HepG2 (cell line): ENCODE measurements around the gene CASS4. TPM values are rescaled to one million over a fixed set of nuclear protein-coding genes. Genes with fewer than 3 reads are reported as not detected.

Experiments used
- ATAC-seq: fragments of 200-7000 bp; cut with Tn5 transposase; 3 replicates; pipeline ENCODE4 v1.9.1; 2020; ENCODE audit warnings: mild to moderate bottlenecking, moderate library complexity
- BruUV-seq: library from RNA; stranded (reverse); fragments of 400-500 nt; replicated peaks from 2 replicates; lab custom pipeline; 2021; lab: Mats Ljungman, UMichigan
- CTCF ChIA-PET: fragments of 300-600 bp; formaldehyde crosslinking; extraction: SDS; loops from one replicate; lab custom pipeline; 2021; ENCODE audit warnings: low total read pairs, inconsistent platforms, low intra/inter-chr PET ratio; lab: Yijun Ruan, JAX
- POLR2A ChIA-PET: fragments of 350-600 bp; sonication (Branson Sonifier 250); formaldehyde crosslinking; loops from one replicate; lab custom pipeline; 2020; ENCODE audit warnings: antibody characterized with exemption, inconsistent platforms; lab: Yijun Ruan, JAX
- DNase-seq: peaks from one replicate; pipeline ENCODE4 v3.0.0-alpha.2; 2015; ENCODE audit warnings: low spot score
- FAIRE-seq: peaks from 3 replicates; lab custom pipeline; 2011; peaks lifted over from hg19 to GRCh38; lab: Jason Lieb, UNC
- H2AFZ ChIP-seq: one replicate; pipeline ENCODE4 v1.6.1; 2011; ENCODE audit warnings: low read length, inconsistent platforms
- H3K27ac ChIP-seq: fragments of 300-600 bp; 3 replicates; pipeline ENCODE4 v1.8.0; 2011; ENCODE audit warnings: mixed run types, mild to moderate bottlenecking, mixed read lengths, low read length, inconsistent platforms; ENCODE audit not compliant: insufficient read depth; ENCODE audit errors: extremely low read length
- H3K27me3 ChIP-seq, 2 experiments: fragments of 200-600 bp in 1 of 2; 2 replicates in 1 of 2; 3 replicates in 1 of 2; pipeline versions ENCODE4 v1.6.0 to v1.8.0; 2011; ENCODE audit warnings: low read length in 2 of 2, mild to moderate bottlenecking in 2 of 2, moderate library complexity in 2 of 2, inconsistent platforms in 1 of 2; ENCODE audit not compliant: insufficient read depth in 2 of 2, control insufficient read depth in 1 of 2
- H3K36me3 ChIP-seq, 2 experiments: fragments of 200-600 bp in 1 of 2; replicated peaks in 1 of 2; 2 replicates in 1 of 2; 3 replicates in 1 of 2; pipeline versions ENCODE4 v1.5.1 to v1.8.0; 2011; ENCODE audit warnings: low read length in 2 of 2, inconsistent platforms in 1 of 2; ENCODE audit not compliant: insufficient read depth in 2 of 2, control insufficient read depth in 1 of 2
- H3K4me1 ChIP-seq: 2 replicates; pipeline ENCODE4 v1.5.1; 2012; ENCODE audit warnings: low read length, inconsistent platforms; ENCODE audit not compliant: insufficient read depth
- H3K4me2 ChIP-seq: 2 replicates; pipeline ENCODE4 v1.6.0; 2011; ENCODE audit warnings: low read depth, low read length, inconsistent platforms
- H3K4me3 ChIP-seq, 3 experiments: fragments of 200-600 bp in 1 of 3; sonication (generic), shearing (Covaris generic) in 1 of 3; replicated peaks in 1 of 3; 2 replicates each; pipeline ENCODE4 v1.5.1; 2011 to 2016; ENCODE audit warnings: low read length in 3 of 3, inconsistent platforms in 2 of 3, low read depth in 2 of 3, mild to moderate bottlenecking in 2 of 3, control low read depth in 1 of 3, mixed read lengths in 1 of 3; ENCODE audit not compliant: insufficient read depth in 1 of 3
- H3K79me2 ChIP-seq: one replicate; pipeline ENCODE4 v1.6.1; 2011; ENCODE audit warnings: low read length, inconsistent platforms; ENCODE audit not compliant: insufficient read depth
- H3K9ac ChIP-seq: 2 replicates; pipeline ENCODE4 v1.6.0; 2011; ENCODE audit warnings: mild to moderate bottlenecking, low read depth, low read length, inconsistent platforms; ENCODE audit not compliant: insufficient read depth
- H3K9me3 ChIP-seq: 2 replicates; pipeline ENCODE4 v1.5.1; 2012; ENCODE audit warnings: mild to moderate bottlenecking, low read length
- H4K20me1 ChIP-seq: 2 replicates; pipeline ENCODE4 v1.6.0; 2011; ENCODE audit warnings: inconsistent platforms, mild to moderate bottlenecking, low read length, moderate library complexity; ENCODE audit not compliant: insufficient read depth
- DNMT3B ChIP-seq: conservative IDR thresholded peaks from 2 replicates; pipeline ENCODE4 v1.6.1; 2016; ENCODE audit warnings: missing biosample characterization, control low read depth
- EEA1 ChIP-seq: sonication (generic); formaldehyde crosslinking; IDR thresholded peaks from 2 replicates; pipeline ENCODE4 v1.5.1; 2020; ENCODE audit warnings: mild to moderate bottlenecking, missing genetic modification reagents, borderline replicate concordance
- ELF3 ChIP-seq: IDR thresholded peaks from 2 replicates; pipeline ENCODE4 v1.6.1; 2016; ENCODE audit warnings: missing genetic modification reagents, missing compliant biosample characterization
- ERF ChIP-seq: IDR thresholded peaks from 2 replicates; pipeline ENCODE4 v1.6.1; 2018; ENCODE audit warnings: missing biosample characterization, missing genetic modification reagents
- FIP1L1 ChIP-seq: fragments of 200-400 bp; formaldehyde crosslinking; IDR thresholded peaks from 2 replicates; pipeline ENCODE4 v1.6.1; 2018; ENCODE audit warnings: low read depth, mild to moderate bottlenecking, low read length, moderate library complexity, borderline replicate concordance; ENCODE audit not compliant: insufficient read depth
- FOXP1 ChIP-seq, 2 experiments: fragments of 450-650 bp in 1 of 2; IDR thresholded peaks; 2 replicates each; pipeline ENCODE4 v1.6.1; 2017 to 2018; ENCODE audit warnings: antibody characterized with exemption in 1 of 2
- JUN ChIP-seq: sonication (generic); formaldehyde crosslinking; IDR thresholded peaks from 2 replicates; pipeline ENCODE4 v1.4.0; 2020; ENCODE audit warnings: mild to moderate bottlenecking, missing genetic modification reagents
- KLF11 ChIP-seq: IDR thresholded peaks from 2 replicates; pipeline ENCODE4 v1.6.1; 2016; ENCODE audit warnings: missing compliant biosample characterization
- KLF12 ChIP-seq: sonication (generic); formaldehyde crosslinking; IDR thresholded peaks from 2 replicates; pipeline ENCODE4 v1.4.0; 2020; ENCODE audit warnings: missing genetic modification reagents, borderline replicate concordance
- MYNN ChIP-seq: sonication (generic); formaldehyde crosslinking; IDR thresholded peaks from 2 replicates; pipeline ENCODE4 v1.4.0; 2020; ENCODE audit warnings: mild to moderate bottlenecking, low read depth, missing genetic modification reagents
- SETDB1 ChIP-seq: sonication (generic); formaldehyde crosslinking; IDR thresholded peaks from 2 replicates; pipeline ENCODE4 v1.5.1; 2020; ENCODE audit warnings: missing genetic modification reagents, mild to moderate bottlenecking, borderline replicate concordance
- ZBTB21 ChIP-seq: sonication (generic); formaldehyde crosslinking; IDR thresholded peaks from 2 replicates; pipeline ENCODE4 v1.4.0; 2020; ENCODE audit warnings: missing genetic modification reagents
- ZNF549 ChIP-seq: sonication (generic); formaldehyde crosslinking; IDR thresholded peaks from 2 replicates; pipeline ENCODE4 v1.5.0; 2020; ENCODE audit warnings: missing genetic modification reagents
- ZNF672 ChIP-seq: sonication (generic); formaldehyde crosslinking; IDR thresholded peaks from 2 replicates; pipeline ENCODE4 v1.8.1; 2022; ENCODE audit warnings: missing genetic modification reagents
- ZNF709 ChIP-seq: sonication (generic); formaldehyde crosslinking; IDR thresholded peaks from 2 replicates; pipeline ENCODE4 v1.5.0; 2020; ENCODE audit warnings: mild to moderate bottlenecking, missing genetic modification reagents
- ZNF747 ChIP-seq: sonication (generic); formaldehyde crosslinking; IDR thresholded peaks from 2 replicates; pipeline ENCODE4 v1.8.1; 2023; ENCODE audit warnings: missing genetic modification reagents, mild to moderate bottlenecking, borderline replicate concordance
- WGBS: methylation state at CpG from one replicate; pipeline ENCODE4 v1.1.6; 2017; ENCODE audit warnings: low lambda C conversion rate; 5-methylcytosine and 5-hydroxymethylcytosine counted together
- in situ Hi-C: cut with HindIII; loops from 2 replicates; pipeline ENCODE4 v1.10.0; 2017; ENCODE audit warnings: low pct_unique_long_range_greater_than_20kb; ENCODE audit not compliant: extremely low pct_ligation_motif_present
- intact Hi-C: fragments of 100-400 bp; cut with micrococcal nuclease; formaldehyde crosslinking; loops from one replicate; pipeline ENCODE4 v1.10.0; 2022; ENCODE audit not compliant: unreplicated experiment
- polyA plus RNA-seq, 8 experiments: library from polyadenylated mRNA; depleted of rRNA in 3 of 8; stranded (reverse) in 7 of 8; unstranded in 1 of 8; fragments of >200 nt; fragmentation: Illumina TruSeq in 4 of 8; extraction: Trizol in 4 of 8; gene quantifications; 2 replicates each; pipeline versions ENCODE4 v1.2.1 to v1.2.3, GENCODE V29; 2011 to 2016; ENCODE audit warnings: low read depth in 4 of 8, missing spikeins in 1 of 8, mixed read lengths in 1 of 8; ENCODE audit not compliant: insufficient read depth in 1 of 8
- total RNA-seq, 5 experiments: library from RNA; depleted of rRNA; stranded (reverse); fragments of >200 nt; fragmentation: Illumina TruSeq; extraction: Trizol; gene quantifications; 2 replicates each; pipeline ENCODE4 v1.2.3, GENCODE V29; 2016; ENCODE audit warnings: low read depth in 1 of 5
- TF ChIP-seq, protein P1 (sequence below): sonication (generic); formaldehyde crosslinking; IDR thresholded peaks from 2 replicates; pipeline ENCODE4 v1.5.1; 2020; ENCODE audit warnings: missing genetic modification reagents, mild to moderate bottlenecking, borderline replicate concordance
- TF ChIP-seq, protein P2 (sequence below): sonication (generic); formaldehyde crosslinking; IDR thresholded peaks from 2 replicates; pipeline ENCODE4 v1.5.0; 2020; ENCODE audit warnings: mild to moderate bottlenecking, low read depth, missing genetic modification reagents, borderline replicate concordance
- TF ChIP-seq, protein P3 (sequence below): sonication (generic); formaldehyde crosslinking; IDR thresholded peaks from 2 replicates; pipeline ENCODE4 v1.4.0; 2020; ENCODE audit warnings: mild to moderate bottlenecking, missing genetic modification reagents

CASS4 gene
- total and polyA plus RNA-seq, 2 of the 13 experiments (the other 11 are each of a cell fraction or from before 2014, with no cell fraction given): 0.17 to 0.49 TPM

DNA sequence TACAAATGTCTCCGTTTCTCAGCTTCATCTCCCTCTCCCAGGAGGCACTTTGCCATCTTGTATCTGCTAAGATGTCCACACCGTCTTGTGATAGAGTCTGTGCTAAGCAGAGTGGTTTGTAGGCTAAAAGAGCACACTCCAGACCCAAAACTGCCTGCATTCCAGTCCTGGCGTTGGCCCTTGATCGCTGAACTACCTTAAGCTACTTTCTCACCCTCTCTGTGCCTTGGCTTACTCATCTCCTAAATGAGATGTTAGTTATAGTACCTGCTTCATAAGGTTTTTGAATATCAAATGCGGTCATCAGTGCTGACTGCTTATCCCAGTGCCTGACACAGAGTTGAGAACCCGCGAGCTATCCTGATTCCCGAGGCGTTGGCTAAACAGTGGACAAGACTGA lies 14.0 kb downstream of the CASS4 start:
- POLR2A ChIA-PET: no interaction called here
- no peak overlapping the region for H3K9ac ChIP-seq
- TF ChIP-seq ZNF672 (CRISPR knock-in tag) (no peak), DNMT3B (CRISPR knock-in tag) (no peak), KLF11 (no peak), SETDB1 (no peak), ZNF549 (no peak), FOXP1 (IDR thresholded peaks at IDR 0.05) (no peak), FOXP1 (CRISPR knock-in tag; IDR thresholded peaks at IDR 0.05) (no peak), ZNF747 (CRISPR knock-in tag) (no peak), KLF12 (CRISPR knock-in tag) (no peak), EEA1 (no peak), ZNF709 (CRISPR knock-in tag) (no peak), FIP1L1 (no peak), JUN (no peak), ELF3 (CRISPR knock-in tag) (no peak), ERF (CRISPR knock-in tag) (no peak), ZBTB21 (no peak), MYNN (CRISPR knock-in tag) (no peak)
- TF ChIP-seq, protein P1, sequence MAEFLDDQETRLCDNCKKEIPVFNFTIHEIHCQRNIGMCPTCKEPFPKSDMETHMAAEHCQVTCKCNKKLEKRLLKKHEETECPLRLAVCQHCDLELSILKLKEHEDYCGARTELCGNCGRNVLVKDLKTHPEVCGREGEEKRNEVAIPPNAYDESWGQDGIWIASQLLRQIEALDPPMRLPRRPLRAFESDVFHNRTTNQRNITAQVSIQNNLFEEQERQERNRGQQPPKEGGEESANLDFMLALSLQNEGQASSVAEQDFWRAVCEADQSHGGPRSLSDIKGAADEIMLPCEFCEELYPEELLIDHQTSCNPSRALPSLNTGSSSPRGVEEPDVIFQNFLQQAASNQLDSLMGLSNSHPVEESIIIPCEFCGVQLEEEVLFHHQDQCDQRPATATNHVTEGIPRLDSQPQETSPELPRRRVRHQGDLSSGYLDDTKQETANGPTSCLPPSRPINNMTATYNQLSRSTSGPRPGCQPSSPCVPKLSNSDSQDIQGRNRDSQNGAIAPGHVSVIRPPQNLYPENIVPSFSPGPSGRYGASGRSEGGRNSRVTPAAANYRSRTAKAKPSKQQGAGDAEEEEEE (CRISPR knock-in tag): no peak
- TF ChIP-seq, protein P2, sequence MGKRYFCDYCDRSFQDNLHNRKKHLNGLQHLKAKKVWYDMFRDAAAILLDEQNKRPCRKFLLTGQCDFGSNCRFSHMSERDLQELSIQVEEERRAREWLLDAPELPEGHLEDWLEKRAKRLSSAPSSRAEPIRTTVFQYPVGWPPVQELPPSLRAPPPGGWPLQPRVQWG (CRISPR knock-in tag): no peak
- TF ChIP-seq, protein P3, sequence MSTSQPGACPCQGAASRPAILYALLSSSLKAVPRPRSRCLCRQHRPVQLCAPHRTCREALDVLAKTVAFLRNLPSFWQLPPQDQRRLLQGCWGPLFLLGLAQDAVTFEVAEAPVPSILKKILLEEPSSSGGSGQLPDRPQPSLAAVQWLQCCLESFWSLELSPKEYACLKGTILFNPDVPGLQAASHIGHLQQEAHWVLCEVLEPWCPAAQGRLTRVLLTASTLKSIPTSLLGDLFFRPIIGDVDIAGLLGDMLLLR (CRISPR knock-in tag): no peak
- TF ChIP-seq, all 625 proteins: peak for 0
- FAIRE-seq (no peak), DNase-seq (no peak), ATAC-seq (no peak)
- CTCF ChIA-PET: no interaction called here
- intact Hi-C loops: no loop called here
- Histone ChIP-seq H3K79me2 (no peaks in the 10 kb centered on the region), H3K27ac (no peak overlapping the region), H2AFZ (no peak overlapping the region), H3K4me1 (peaks cover 34% of the 10 kb centered on the region), H3K36me3 (no peaks in the 10 kb centered on the region), H3K9me3 (no peaks in the 10 kb centered on the region), H3K4me3 (no peak overlapping the region), H3K27me3 (no peaks in the 10 kb centered on the region), H4K20me1 (no peaks in the 10 kb centered on the region), H3K4me2 (no peak overlapping the region)
- no TSS peak for BruUV-seq
- in situ Hi-C loops: no loop called here
- 87% methylated on average over 9 of the region's 9 CpGs for WGBS
